Omental fat pad (tissue), 4 donors: ENCODE measurements around the gene UBE2E2. TPM values are rescaled to one million over a fixed set of nuclear protein-coding genes. Genes with fewer than 3 reads are reported as not detected.

Experiments
- ATAC-seq: fragments of 150-250 bp; one replicate; pipeline ENCODE4 v1.9.1; 2016; ENCODE audit warnings: mild to moderate bottlenecking, moderate library complexity; ENCODE audit not compliant: low FRiP score
- DNase-seq: peaks from one replicate; pipeline ENCODE4 v3.0.0-alpha.2; 2019; ENCODE audit warnings: low spot score
- total RNA-seq, 4 donors: library from RNA; depleted of rRNA; stranded (reverse); fragments of >200 nt; gene quantifications; one replicate each; pipeline ENCODE4 v1.1.0, GENCODE V29; 2016
- TF ChIP-seq, protein P1 (sequence below), 3 donors: fragments of 450-650 bp; IDR thresholded peaks; one replicate each; pipeline ENCODE4 v1.5.1; 2016 to 2017; ENCODE audit warnings: antibody characterized with exemption in 3 of 3, mild to moderate bottlenecking in 3 of 3, moderate library complexity in 2 of 3

Gene UBE2E2
- total RNA-seq, 4 donors from 2014 or later = 25.9 to 93.4 (median 73.9) TPM

DNA sequence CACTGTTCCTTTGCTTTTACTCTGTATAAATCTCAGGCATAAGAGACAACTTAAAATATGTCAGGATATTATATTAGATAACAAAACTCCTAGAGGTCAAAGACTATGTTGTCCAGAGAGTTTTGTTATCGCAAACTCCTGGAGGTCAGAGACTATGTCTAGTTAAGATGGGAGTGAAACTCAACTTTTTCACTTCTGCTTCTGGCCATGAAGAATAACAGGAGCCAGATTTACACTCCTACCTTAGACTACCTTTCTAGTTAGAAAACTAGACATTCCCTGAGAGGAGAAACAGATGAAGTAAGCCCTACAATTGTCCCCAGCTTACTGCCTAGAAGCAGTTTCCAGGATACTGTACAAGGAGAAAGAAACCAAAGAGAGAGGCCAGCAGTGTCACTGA is 347.3 kb downstream of the UBE2E2 start:
- TF ChIP-seq, protein P1, sequence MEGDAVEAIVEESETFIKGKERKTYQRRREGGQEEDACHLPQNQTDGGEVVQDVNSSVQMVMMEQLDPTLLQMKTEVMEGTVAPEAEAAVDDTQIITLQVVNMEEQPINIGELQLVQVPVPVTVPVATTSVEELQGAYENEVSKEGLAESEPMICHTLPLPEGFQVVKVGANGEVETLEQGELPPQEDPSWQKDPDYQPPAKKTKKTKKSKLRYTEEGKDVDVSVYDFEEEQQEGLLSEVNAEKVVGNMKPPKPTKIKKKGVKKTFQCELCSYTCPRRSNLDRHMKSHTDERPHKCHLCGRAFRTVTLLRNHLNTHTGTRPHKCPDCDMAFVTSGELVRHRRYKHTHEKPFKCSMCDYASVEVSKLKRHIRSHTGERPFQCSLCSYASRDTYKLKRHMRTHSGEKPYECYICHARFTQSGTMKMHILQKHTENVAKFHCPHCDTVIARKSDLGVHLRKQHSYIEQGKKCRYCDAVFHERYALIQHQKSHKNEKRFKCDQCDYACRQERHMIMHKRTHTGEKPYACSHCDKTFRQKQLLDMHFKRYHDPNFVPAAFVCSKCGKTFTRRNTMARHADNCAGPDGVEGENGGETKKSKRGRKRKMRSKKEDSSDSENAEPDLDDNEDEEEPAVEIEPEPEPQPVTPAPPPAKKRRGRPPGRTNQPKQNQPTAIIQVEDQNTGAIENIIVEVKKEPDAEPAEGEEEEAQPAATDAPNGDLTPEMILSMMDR (IDR thresholded peaks at IDR 0.05) = no peak
- no peak for DNase-seq
- ATAC-seq = no peak

DNA sequence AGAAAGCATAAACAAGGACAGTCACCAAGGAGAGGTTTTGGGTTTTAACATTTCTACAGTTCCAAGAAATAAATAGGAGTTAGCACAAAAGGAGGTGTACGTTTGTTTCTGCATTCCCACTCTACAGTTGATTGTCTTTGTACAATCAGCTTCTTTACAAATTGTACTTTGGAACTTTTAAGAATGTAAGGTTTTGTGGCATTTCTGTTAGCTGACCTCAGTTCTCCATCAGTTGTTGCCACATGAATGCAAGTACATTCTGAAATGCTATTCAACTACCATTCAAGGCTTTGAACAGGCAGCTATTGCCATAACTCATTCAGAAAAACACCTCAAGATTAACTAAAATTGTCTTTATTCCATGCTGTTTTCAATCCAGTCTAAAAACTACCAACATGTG is 349.4 kb downstream of the UBE2E2 start:
- no peak for ATAC-seq
- DNase-seq = no peak
- TF ChIP-seq, protein P1 (IDR thresholded peaks at IDR 0.05) = no peak

DNA sequence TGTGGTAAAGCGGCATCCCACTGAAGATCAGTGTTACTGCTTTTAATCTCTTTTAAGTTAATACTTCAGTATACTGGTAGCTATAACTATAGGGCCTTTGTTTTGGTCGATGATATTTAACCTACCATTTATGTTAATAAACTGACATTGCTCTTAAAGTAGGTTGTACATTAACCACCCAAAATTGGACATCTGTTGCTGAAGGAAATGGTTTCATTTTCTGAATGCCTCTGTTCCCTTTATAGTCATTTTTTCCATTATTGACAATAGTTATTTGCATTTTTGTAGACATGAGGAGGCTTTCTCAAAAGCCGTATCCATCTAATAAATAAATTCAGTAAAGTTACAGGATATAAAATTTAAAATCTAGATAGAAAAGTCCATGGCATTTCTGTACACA is 350.2 kb downstream of the UBE2E2 start:
- ATAC-seq (no peak), DNase-seq (no peak)
- TF ChIP-seq, protein P1 (IDR thresholded peaks at IDR 0.05) = no peak

DNA sequence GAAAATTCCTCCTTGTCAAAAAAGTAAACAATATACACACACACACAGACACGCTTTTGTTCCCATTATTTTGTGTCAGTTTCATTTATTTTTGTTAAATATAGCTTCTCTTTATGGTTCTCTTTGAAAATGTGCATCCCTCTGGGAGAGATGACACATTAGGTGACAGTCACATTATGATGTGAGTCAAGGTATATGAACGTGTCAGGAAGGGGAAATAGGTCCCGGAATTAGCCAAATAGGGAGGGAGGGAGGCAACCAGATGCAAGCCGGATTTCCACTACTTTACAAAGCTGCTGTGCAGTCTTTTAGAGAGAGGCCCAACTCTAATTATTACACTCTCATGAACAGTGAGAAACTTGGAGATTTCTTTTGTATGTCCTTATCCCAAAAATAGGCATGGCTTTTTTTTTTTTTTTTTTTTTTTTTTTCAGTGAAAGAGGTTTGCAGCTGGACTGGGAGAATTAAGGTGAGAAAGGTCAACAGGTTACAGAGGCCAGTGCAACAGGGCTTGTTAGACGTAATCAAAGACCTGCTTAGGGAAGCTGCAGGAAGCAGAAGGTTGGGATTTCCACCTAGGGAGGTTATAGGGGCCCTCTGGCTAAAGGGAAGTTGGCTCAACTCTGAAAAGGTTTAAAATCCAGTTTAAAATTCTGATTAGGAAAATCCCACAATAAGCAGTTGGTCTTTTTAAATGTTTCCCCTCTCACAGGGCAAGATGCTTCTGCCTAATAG is 362.1 kb downstream of the UBE2E2 start:
- DNase-seq (no peak), ATAC-seq (no peak)
- TF ChIP-seq, protein P1 (IDR thresholded peaks at IDR 0.05) = no peak

DNA sequence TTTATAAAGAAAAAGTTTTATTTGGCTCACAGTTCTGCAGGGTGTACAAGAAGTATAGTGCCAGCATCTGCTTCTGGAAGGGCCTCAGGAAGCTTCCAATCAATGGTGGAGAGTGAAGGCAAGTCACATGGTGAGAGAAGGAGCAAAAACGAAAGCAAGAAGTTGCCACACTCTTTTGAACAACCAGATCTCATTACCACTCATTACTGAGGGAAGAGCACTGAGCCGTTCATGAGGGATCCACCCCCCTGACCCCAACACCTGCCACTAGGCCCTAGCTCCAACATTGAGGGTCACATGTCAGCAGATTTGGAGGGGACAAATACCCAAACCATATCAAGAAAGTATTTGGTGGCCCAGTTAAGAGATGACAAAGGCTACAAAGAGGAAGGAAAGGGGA is 363.4 kb downstream of the UBE2E2 start:
- DNase-seq (no peak), ATAC-seq (no peak)
- TF ChIP-seq, protein P1 (IDR thresholded peaks at IDR 0.05) = no peak

DNA sequence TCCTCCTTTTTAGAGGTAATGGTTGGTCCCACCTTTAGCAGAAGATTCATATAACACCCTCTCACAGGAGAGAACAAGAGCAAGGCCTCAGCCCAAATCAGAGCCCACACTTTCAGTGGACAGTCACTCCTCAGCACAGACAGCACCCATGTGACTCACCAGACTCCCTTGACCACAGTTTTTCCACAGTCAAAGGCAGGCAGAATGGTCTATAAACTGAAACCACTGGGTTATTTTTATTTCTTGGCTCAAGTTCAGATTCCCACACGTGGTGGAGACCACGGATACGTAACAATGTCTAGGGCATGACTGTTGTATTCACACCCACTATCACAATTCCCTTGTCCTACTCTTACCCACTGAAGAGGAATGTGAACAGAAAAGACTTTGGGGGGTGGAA is 364.8 kb downstream of the UBE2E2 start:
- DNase-seq (no peak), ATAC-seq (no peak)
- TF ChIP-seq, protein P1 (IDR thresholded peaks at IDR 0.05) = no peak

DNA sequence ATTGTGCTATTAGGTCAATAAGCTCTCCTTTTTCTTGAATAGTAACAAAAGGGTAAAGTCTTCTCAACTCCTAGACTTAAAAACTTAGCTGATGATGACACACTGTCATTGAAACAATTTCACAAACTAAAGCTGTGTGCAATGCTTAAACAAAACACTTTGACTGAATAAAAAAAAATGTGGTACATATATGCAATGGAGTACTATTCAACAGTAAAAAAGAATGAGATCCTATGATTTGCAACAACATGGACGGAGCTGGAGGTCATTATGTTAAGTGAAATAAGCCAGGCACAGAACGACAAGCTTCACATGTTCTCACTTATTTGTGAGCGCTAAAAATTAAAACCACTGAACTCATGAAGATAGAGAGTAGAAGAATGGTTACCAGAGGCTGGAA is 370.7 kb downstream of the UBE2E2 start:
- TF ChIP-seq, protein P1 (IDR thresholded peaks at IDR 0.05) = no peak
- no peak for ATAC-seq
- no peak for DNase-seq
